HG03460 (cell line): ENCODE results near the gene CEPT1.
A peak's percentile ranks its signal among the peaks of the same experiment; 100 is the strongest.
"Not testable (repeated sequence)": the region's sequence is repeated elsewhere in the genome, so short reads cannot be mapped to it uniquely, and the experiment has no call there.

ENCODE experiments used
- ATAC-seq: cut with Tn5 transposase; IDR thresholded peaks from one replicate; pipeline ENCODE4 v1.9.1; 2021; ENCODE audit not compliant: unreplicated experiment

The CEPT1 gene

GRCh38 chr1:111208921-111209320, 68.9 kb downstream of the CEPT1 start:
- no peak for ATAC-seq

GRCh38 chr1:111209622-111210021, 69.6 kb downstream of the CEPT1 start:
- ATAC-seq = no peak

GRCh38 chr1:111211921-111212320, 71.9 kb downstream of the CEPT1 start:
- ATAC-seq = no peak

GRCh38 chr1:111212634-111213335, 72.8 kb downstream of the CEPT1 start:
- ATAC-seq = no peak

GRCh38 chr1:111213412-111213811, 73.4 kb downstream of the CEPT1 start:
- ATAC-seq = no peak

GRCh38 chr1:111214074-111214801, 74.2 kb downstream of the CEPT1 start:
- no peak for ATAC-seq

- no peak for ATAC-seq
These were observed 74.9 kb downstream of the CEPT1 start for GRCh38 chr1:111214884-111215283.

- ATAC-seq = not testable (repeated sequence)
These were observed 75.3 kb downstream of the CEPT1 start for GRCh38 chr1:111215285-111215684.

GRCh38 chr1:111216751-111217150, 76.7 kb downstream of the CEPT1 start:
- ATAC-seq = no peak

GRCh38 chr1:111217183-111217910, 77.3 kb downstream of the CEPT1 start:
- ATAC-seq = no peak

GRCh38 chr1:111218701-111219556, 78.9 kb downstream of the CEPT1 start:
- ATAC-seq = no peak

GRCh38 chr1:111219557-111220286, 79.7 kb downstream of the CEPT1 start:
- peak; percentile 33 for ATAC-seq

- no peak for ATAC-seq
These were observed 80.4 kb downstream of the CEPT1 start for GRCh38 chr1:111220302-111220890.

GRCh38 chr1:111221276-111221632, 81.2 kb downstream of the CEPT1 start:
- no peak for ATAC-seq

- peak; percentile 58 for ATAC-seq
These were observed 81.7 kb downstream of the CEPT1 start for GRCh38 chr1:111221633-111222291.

GRCh38 chr1:111222308-111223125, 82.5 kb downstream of the CEPT1 start:
- ATAC-seq = peak; percentile 22

GRCh38 chr1:111223126-111223685, 83.2 kb downstream of the CEPT1 start:
- ATAC-seq = no peak

- no peak for ATAC-seq
These were observed 85.1 kb downstream of the CEPT1 start for GRCh38 chr1:111225091-111225490.
